Right ventricle myocardium inferior (tissue), 1 donor: ENCODE data around the gene EFNB1. TPM values are rescaled to one million over a fixed set of nuclear protein-coding genes. Genes with fewer than 3 reads are reported as not detected.

Experiments used
- ATAC-seq: fragments of 200-7000 bp; cut with Tn5 transposase; one replicate; pipeline ENCODE4 v1.9.1; 2020; ENCODE audit warnings: mild to moderate bottlenecking, moderate library complexity
- DNase-seq: peaks from one replicate; pipeline ENCODE4 v3.0.0; 2021; ENCODE audit errors: missing footprints
- intact Hi-C: fragments of 100-400 bp; cut with DNase I; formaldehyde crosslinking; loops from one replicate; pipeline ENCODE4 v1.11.0; 2022
- total RNA-seq: library from RNA; stranded (reverse); fragmentation: NEBNext Ultra II Directional; extraction: Animal tissue kit (Norgen Biotek cat#: 25700); gene quantifications from one replicate; pipeline ENCODE4 v1.2.1, GENCODE V29; 2021
- donor health status: DM: no; HTN: yes; CAD: no; lungs with severe emphysema.

EFNB1 gene
- total RNA-seq, 1 donor from 2014 or later: 18.0 TPM

DNA sequence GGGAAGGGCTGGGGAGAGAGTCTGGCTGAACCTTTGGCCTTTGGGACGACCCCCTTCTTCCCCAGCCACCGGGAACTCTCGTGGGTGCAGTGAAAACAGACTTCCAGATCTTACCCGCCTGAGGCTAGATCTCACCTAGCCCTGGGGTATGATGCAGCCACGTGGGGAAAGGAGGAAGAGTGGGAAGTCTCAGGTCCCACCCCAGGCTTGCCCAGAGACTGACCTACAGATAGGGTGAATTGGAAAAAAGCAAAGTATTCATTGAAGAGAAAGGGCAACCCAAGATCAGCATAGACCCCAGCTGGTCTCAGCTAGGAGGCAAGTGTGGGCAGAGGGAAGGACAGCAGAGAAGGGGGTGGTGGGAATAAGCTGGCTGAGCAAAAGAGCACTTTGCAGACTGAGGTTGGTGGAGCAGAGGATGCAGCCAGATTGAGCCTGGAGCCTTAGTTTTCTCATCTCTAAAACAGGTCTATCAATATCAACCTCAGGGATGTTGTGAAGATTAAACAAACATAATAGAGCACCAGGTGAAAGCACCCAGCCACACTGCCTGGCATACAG is 4.2 kb upstream of the EFNB1 start:
- ATAC-seq: no peak
- intact Hi-C loops: loop anchor here (5.0 to 10.0 kb wide), 4 partner anchors 173 to 563 kb away; partner anchors contain the start of gene PJA1
- DNase-seq: no peak

DNA sequence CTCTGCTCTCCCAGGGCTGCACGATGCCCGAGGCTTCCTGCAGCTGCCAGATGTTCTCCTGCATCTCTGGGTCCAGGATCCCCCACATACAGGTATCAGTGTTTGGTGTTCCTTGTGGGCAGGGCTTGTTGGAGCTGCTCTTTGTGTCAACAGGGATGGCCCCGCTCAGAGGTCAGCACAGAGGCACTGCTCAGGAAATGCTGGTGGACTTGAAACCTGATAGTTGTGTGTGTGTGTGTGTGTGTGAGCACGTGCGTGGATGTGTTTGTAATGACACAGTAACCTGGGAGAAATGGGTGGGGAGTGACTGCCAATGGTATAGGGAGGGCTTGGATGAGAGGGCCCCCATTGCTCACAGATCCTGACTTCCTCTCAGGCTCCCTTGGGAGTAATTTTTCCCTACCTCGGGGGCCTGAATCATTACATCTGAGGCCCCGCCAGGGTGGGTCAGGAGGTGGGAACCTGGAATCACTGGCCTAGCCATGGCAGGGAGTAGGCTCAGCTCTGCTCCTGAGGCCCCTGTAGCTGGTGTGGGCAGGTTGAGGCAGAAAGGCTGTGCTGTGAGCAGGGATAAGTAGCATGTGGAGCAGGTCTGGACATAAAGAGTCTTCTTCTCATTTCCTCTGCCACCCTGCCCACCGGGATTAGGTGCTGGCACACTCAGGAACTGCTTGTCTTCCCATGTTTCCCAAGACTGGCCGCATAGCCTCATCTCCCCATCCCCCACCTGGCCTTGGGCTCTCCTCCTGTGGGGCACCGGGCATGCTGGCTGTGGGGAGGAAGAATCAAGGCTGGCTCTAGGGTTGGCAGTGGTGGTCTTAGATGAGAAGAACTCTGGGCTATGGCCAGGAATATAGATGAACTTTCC is 2.5 kb upstream of the EFNB1 start:
- intact Hi-C loops: loop anchor here (5.0 to 10.0 kb wide), 4 partner anchors 171 to 561 kb away; partner anchors contain the start of gene PJA1
- no peak for ATAC-seq
- peak; percentile 32 for DNase-seq

DNA sequence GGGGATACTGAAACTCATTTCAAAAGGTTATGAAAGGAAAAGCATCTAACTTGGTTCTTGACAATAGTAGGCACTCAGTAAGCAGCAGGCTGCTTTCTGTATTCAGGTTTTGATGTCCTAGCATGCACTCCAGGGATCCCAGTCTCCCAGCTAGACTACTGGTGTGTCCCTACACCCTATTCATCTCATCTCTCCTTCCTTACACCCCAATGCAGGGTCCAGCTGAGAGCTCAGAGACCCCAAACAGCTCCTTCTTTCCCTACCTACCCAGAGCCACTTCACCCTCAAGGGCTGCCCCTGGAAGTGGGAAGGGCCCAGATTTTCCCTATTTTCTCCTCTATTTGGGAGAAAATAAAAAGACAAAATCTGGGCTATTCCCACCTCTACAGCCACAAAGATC is 1.6 kb upstream of the EFNB1 start:
- intact Hi-C loops: loop anchor here (1.0 to 10.0 kb wide), 5 partner anchors 170 to 560 kb away; partner anchors contain the start of gene PJA1
- ATAC-seq (no peak), DNase-seq (no peak)

DNA sequence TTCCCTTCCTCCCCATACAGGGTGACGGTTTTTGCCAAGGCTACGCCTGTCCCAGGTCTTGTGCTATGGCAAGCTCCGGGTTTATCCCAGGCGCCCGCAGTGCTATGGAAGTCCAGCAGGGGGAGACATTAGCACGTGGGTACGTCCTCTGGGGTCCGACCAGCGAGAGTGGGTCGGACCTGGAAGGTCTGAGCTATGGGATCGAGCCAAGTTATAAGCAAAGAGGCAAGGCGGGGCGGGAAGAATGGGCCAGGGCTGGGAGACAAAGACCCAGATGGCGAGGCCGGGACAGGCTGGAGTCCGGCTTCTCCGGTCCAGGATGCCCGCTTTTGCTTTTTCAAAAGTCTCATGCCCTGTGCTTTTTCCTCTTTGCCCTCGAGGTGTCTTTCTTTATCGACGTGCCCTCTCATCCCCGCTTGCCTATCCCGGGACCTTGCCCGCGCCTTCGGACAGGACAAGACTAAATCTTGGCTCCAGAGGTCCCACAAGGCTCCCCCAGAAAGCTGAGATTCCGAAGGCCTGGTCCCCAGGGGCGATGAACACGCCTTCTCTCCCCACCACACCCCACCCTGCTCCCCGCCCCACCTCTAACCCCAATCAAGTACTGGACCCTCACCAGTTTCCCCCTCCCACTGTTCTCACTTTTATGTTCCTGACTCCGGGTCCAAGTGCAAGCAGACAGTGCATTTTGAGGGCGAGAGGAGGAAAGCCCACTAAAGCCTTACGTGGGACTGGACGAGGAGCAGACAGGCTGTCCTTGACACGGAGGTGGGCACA is 785 bp upstream of the EFNB1 start:
- DNase-seq (peak; percentile 83), ATAC-seq (peak; percentile 68)
- intact Hi-C loops: loop anchor here (1.0 to 10.0 kb wide), 8 partner anchors 67 to 559 kb away; partner anchors contain the start of gene PJA1

DNA sequence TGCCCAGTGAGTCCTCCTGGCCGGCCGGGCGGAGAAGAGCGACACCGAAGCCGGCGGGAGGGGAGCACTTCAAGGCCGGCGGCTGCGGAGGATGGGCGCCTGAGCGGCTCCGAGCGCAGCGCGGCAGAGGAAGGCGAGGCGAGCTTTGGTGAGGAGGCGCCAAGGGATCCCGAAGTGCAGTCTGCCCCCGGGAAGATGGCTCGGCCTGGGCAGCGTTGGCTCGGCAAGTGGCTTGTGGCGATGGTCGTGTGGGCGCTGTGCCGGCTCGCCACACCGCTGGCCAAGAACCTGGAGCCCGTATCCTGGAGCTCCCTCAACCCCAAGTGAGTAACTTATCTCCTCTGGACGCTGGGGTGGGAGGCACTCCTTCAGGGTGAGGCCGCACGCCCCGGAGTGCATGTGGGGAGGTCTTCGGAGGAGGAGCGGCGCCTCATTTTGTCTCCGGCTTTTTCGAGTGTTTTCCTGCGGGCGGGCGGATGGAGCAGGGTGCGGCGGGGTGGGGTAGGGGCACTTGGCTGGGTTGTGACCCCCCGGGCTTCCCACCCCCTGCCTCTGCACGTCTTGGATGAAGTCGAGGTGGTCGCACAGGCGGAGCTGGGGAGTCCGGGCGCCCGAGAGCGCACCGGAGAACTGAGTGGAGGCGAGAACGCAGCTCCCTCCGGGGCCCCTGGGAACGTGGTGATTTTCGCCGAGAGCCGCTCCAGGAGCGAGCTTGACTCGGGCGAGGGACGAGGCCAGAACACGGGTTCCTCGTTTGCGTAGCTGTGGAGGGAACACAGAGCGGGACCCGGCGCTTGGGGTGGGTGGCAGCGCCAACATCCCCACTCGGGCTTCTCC is 979 bp downstream of the EFNB1 start:
- intact Hi-C loops: loop anchor here (2.0 to 10.0 kb wide), 7 partner anchors 65 to 558 kb away; partner anchors contain the start of gene PJA1
- ATAC-seq (peak; percentile 21), DNase-seq (peak; percentile 68)

DNA sequence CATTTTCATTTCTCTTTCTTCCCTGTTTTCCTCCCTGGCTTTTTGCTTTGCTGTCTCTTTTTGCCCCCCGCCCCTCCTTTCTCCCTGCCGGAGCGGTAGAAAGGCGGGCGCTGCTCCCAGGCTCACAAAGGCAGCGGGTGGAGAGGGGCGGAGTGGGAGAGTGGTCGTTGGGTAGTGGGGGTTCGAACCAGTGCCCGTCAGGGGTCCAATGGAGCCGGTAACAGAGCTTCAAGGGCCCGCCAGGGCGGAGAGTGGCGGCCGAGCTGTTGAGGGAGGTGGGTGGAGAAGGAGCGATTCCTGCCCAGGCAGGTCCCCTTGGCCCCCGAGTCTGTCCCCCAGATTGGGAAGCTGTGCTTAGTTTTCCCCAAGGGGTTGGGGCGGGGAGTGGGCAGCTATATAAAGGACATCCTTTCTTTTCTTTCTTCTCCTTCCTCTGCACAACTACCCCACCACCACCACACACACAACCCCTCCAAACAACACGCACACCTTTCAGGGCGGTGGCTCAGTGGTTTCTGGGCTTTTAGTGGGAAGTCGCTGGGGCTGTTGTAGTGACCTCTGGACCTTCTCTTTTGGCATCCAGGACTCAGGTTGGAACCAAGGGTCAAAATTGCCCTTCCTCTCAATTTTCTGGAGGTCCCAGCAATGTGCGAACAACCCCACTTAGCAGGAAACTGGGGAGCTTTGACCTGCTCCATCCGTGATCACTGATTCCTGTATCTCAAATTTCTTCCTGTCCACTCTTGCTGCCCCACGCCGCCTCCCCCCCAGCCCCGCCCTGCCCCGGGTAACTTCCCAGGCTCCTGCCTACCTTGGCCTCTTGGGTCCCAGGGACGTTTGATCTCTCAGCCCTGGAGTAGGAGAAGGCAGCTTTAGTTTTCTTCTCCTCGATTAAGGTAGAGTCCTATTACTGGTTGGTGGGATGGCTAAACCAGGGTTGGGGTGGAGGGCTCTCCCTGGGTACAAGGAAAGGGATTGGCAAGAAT is 1.9 kb downstream of the EFNB1 start:
- intact Hi-C loops: no loop called here
- ATAC-seq (no peak), DNase-seq (no peak)

DNA sequence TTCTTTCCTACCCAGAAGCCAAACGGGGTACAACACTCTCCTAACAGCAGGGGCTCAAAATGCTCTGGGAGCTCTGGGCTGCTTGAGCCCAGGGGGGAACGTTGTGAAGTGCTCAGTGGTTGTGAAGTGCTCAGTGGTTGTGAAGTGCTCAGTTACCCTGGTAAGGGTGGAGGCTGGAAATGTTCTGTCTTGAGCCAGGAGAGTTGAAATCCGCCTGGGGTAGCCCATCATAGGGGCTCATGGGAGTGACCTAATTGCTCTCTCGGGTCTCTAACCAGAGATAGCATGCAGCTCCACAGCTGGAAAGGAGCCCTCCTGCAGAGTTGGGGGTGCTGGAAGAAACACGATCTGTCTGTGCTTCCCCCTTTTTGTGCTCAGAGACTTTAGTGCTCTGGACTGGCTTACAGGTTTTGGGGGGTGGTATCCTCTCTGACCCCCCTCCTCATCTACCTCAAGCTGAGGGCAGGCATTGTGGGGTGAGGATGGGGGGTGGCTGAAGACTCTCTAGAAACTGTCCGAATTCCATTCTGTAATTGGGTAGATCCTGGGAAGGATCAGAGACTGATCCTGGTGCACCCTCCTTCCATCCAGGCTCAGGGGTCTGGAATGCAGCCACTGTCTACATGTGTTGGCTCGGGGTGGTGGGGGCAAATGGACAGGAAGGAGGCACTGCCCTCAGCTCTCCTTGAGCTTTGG is 2.7 kb downstream of the EFNB1 start:
- DNase-seq (no peak), ATAC-seq (no peak)
- intact Hi-C loops: no loop called here

DNA sequence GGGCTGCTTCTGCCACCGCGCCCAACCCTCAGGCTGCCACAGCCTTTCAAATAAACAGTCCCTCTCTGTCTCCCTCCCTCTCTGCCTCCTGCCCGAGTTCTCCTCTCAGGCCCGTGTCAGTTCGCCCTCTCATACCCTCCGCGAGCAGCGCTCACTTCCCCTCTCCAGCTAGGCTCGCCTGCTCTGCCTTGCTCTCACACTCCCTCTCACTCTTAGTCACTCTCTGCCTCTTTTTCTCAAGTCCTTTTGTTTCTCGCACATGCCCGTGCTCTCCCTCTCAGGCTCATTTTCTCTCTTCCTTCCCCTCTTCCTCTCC is 3.2 kb downstream of the EFNB1 start:
- intact Hi-C loops: no loop called here
- ATAC-seq (no peak), DNase-seq (peak; percentile 68)

DNA sequence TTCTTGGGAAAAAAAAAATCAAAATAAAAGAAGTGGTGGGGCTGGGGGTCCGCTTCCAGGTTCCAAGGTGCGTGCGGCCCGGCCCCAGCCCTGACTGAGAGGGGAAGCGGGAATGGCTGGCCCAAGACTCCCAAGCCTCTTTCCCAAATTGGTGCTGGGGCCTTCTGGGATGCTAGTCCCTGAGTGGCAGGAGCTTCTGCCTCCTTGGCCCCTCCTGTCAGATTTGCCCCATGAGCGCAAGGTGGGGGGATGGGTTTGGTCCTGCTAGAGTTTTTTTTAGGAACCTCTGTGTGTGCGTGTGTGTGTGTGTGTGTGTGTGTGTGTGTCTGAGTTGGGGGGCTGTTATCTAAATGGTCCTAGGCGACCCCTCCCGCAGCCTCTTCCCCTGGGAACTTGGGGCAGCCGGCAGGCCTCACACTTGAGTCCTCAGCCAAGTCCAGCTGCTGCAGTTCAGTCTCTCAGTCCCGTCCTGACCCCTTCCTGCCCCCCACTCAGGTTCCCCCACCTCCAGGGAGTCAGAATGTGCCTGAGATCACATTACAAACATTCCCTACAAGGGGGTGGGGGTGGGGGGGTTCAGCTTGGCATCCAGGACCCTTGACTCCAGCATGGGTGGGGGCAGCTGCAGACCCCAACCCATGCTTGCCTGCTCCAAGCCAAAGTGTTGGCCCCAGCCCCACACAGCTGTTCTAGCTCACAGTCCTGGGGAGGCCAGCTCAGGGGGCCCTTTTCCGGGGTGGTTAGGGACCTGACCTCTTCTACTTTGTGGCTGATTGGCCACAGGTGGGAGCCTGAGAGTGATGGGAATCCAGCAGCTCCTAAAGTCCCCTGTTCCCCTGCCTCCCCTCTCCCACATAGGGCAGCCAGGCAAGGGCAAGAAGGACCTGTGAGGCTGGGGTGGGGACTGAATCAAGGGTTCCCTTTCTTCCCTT is 4.0 kb downstream of the EFNB1 start:
- no peak for DNase-seq
- ATAC-seq: no peak
- intact Hi-C loops: no loop called here

DNA sequence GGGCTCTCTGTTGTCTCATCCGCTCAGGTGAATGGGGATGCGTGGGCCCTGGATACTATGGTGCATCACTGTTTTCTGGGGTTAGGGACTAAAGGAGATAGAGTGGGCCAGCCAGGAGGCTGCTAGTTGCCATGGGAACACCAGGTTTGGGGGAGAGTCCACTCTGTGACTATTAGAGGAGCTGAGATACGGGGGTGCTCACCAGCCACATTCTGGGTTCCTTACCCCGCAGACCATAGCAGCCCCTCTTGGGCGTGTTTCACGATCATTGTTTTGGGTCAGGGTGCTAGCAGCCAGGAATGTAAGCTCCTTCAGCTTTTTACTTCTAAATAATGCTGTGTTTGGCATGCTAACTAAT is 4.6 kb downstream of the EFNB1 start:
- intact Hi-C loops: no loop called here
- no peak for ATAC-seq
- no peak for DNase-seq

DNA sequence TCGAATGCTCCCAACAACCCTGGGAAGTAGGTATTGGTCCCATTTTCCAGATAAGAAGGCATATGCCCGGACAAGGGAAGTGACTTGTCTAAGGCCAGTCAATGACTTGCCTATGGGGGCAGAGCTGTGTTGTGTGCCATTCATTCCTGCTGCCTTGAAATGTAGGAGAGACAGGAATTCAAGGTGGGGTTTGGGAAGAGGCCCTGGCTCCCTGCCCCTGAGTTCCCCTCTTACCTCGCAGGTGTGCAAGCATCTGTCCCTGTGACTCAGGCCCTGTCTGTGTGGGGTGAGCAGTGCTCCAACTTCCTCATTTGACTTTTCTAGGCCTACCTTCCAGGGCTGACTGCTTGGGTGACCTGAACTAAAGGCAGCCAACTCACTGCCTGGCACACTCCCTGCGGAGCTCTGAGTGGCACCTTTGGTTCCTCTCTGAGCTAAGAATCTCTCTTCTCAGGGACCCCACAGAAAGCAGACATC is 5.1 kb downstream of the EFNB1 start:
- no peak for ATAC-seq
- intact Hi-C loops: no loop called here
- no peak for DNase-seq

DNA sequence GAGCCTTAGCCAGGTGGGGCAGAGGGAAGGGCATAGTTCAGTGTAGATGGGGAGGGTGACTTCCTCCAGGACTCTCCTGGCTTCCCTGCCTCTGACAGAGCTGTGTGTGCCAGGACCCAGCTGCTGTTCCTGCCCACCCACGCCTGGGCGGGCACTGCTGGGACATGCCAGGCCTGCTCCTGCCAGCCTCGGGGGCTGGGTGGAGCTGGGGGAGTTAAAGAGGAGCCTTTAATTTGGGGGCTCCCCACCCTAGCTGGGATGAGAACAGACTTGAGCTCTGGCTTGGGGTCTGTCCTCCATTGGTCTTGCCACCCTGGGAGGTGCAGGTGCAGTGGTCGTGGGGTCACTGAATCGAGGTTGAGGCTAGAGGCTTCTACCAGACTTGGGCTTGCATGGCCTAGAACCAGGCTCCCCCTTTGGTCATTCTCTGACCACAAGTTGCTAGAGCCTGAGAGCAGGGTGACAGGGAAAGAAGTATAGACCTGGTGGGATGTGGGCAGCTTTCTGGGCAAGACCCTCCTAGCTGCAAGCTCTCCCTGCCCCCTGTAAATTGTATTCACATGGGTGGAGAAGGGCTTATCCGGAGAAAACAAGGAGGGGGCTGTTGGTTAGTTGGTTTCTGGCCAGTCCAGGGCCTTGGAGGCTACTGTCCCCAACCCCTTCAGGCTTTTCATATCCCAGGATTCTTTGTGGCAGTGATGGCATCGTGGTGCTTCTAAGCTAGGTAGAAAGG is 5.7 kb downstream of the EFNB1 start:
- intact Hi-C loops: no loop called here
- no peak for ATAC-seq
- DNase-seq: no peak

DNA sequence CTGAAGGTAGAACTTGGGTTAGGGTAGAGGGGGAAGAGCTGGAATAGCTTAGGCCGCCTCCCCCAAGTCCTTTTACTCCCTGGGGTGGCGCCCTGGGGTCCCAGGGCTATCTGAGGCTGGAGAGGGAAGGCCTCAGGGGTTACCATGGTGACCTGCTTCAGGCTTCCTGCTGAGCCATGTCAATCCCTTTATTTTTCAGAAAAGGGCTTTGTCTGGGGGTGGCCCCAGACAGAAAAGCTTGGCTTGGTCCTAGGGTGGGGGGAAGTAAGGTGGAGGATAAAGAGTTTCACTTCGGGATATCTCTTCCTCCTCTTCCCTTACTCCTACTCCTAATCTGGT is 6.3 kb downstream of the EFNB1 start:
- DNase-seq (no peak), ATAC-seq (no peak)
- intact Hi-C loops: no loop called here

DNA sequence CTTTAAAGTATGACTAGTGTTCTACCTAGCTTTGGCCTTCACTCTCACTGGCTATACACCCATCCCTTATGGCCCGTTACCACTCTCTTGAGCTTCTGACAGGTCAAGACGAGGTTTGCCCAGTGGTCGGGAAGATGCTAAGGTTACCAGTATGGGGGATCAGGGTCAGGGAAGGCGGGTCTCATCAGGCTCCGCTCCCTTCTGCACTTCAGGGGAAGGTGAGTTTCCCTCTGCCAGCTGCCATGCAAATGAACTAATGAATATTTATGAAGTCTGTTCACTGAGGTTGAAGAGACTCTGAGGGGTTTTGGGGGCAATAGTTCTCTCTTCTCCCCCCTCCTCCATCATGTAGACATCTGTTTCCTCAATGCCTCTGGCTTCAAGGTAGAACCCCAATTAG is 6.6 kb downstream of the EFNB1 start:
- DNase-seq: no peak
- intact Hi-C loops: no loop called here
- no peak for ATAC-seq

DNA sequence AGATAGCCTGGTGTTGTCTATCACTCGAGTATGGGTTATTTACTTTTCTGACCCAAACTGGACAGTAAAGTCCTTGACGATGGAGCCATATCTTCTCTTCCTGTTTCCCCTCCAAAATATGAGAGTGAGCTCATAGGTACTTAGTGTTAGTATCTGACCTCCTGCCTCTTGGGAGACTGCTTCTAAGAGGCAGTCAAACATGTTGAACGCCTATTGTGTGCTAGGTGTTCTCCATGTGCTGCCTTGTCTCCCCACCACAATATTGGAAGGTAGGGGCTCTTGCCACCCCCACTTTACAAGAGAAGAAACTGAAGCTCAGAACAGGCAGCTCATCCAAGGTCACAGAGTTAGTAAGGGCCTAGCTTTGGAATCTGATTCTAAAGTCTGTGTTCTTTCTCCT is 8.3 kb downstream of the EFNB1 start:
- ATAC-seq (no peak), DNase-seq (no peak)
- intact Hi-C loops: no loop called here

DNA sequence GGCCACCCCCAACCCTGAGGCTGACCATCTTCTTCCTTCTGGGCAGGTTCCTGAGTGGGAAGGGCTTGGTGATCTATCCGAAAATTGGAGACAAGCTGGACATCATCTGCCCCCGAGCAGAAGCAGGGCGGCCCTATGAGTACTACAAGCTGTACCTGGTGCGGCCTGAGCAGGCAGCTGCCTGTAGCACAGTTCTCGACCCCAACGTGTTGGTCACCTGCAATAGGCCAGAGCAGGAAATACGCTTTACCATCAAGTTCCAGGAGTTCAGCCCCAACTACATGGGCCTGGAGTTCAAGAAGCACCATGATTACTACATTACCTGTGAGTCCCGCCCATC is 9.7 kb downstream of the EFNB1 start:
- intact Hi-C loops: no loop called here
- DNase-seq (no peak), ATAC-seq (no peak)
